Endothelial cell of umbilical vein (primary cell): ENCODE results near the gene BRK1. TPM values are rescaled to one million over a fixed set of nuclear protein-coding genes. Genes with fewer than 3 reads are reported as not detected.
A peak's percentile ranks its signal among the peaks of the same experiment; 100 is the strongest.

Experiments used
- BruUV-seq: library from RNA; stranded (reverse); fragments of 400-500 nt; replicated peaks from 2 replicates; lab custom pipeline; 2021; lab: Mats Ljungman, UMichigan
- CTCF ChIA-PET: fragments of 300-600, 350-600 bp; sonication (Branson Sonifier 250); formaldehyde crosslinking; loops from one replicate; lab custom pipeline; 2021; ENCODE audit warnings: antibody characterized with exemption, inconsistent platforms; lab: Charles Lee
- POLR2A ChIA-PET: fragments of 300-600, 350-600 bp; sonication (Branson Sonifier 250); formaldehyde crosslinking; loops from one replicate; lab custom pipeline; 2021; ENCODE audit warnings: antibody characterized with exemption, inconsistent platforms; lab: Charles Lee
- DNase-seq: peaks from one replicate; pipeline ENCODE4 v3.0.0-alpha.2; 2011; ENCODE audit warnings: low read depth, low spot score
- FAIRE-seq: peaks from 2 replicates; lab custom pipeline; 2011; peaks lifted over from hg19 to GRCh38; lab: Jason Lieb, UNC
- H2AFZ ChIP-seq: 2 replicates; pipeline ENCODE4 v1.6.0; 2012; ENCODE audit warnings: low read depth, low read length, control low read depth, inconsistent platforms
- H3K27ac ChIP-seq: 2 replicates; pipeline ENCODE4 v1.5.1; 2011; ENCODE audit warnings: low read depth, mild to moderate bottlenecking, control low read depth, low read length, moderate library complexity; ENCODE audit not compliant: insufficient read depth
- H3K27me3 ChIP-seq, 2 experiments: 2 replicates each; pipeline versions ENCODE4 v1.6.0 to v1.6.1; 2011; ENCODE audit warnings: low read length in 2 of 2, mixed read lengths in 1 of 2; ENCODE audit not compliant: control insufficient read depth in 2 of 2, insufficient read depth in 2 of 2
- H3K36me3 ChIP-seq, 2 experiments: 2 replicates in 1 of 2; 3 replicates in 1 of 2; pipeline ENCODE4 v1.5.1; 2011; ENCODE audit warnings: low read length in 2 of 2, mild to moderate bottlenecking in 1 of 2, moderate library complexity in 1 of 2; ENCODE audit not compliant: control insufficient read depth in 2 of 2, insufficient read depth in 2 of 2; ENCODE audit errors: extremely low read depth in 1 of 2
- H3K4me1 ChIP-seq: 3 replicates; pipeline ENCODE4 v1.5.1; 2011; ENCODE audit warnings: mild to moderate bottlenecking, low read length; ENCODE audit not compliant: control insufficient read depth, insufficient read depth; ENCODE audit errors: extremely low read depth
- H3K4me2 ChIP-seq: 2 replicates; pipeline ENCODE4 v1.6.1; 2011; ENCODE audit warnings: low read length, control low read depth, mixed read lengths; ENCODE audit not compliant: insufficient read depth
- H3K4me3 ChIP-seq, 3 experiments: fragments of 200-600 bp in 1 of 3; sonication (generic), shearing (Covaris generic) in 1 of 3; replicated peaks in 1 of 3; 2 replicates each; pipeline ENCODE4 v1.5.1; 2011 to 2016; ENCODE audit warnings: control low read depth in 3 of 3, low read length in 3 of 3, mild to moderate bottlenecking in 2 of 3, inconsistent platforms in 1 of 3, low read depth in 1 of 3, moderate library complexity in 1 of 3; ENCODE audit not compliant: insufficient read depth in 1 of 3
- H3K79me2 ChIP-seq: 2 replicates; pipeline ENCODE4 v1.6.0; 2012; ENCODE audit warnings: low read length, inconsistent platforms; ENCODE audit not compliant: control insufficient read depth, insufficient read depth
- H3K9ac ChIP-seq: replicated peaks from 2 replicates; pipeline ENCODE3; 2011; ENCODE audit warnings: low read length, control low read depth; ENCODE audit not compliant: insufficient read depth; ENCODE audit errors: extremely low read depth
- H3K9me1 ChIP-seq: replicated peaks from 3 replicates; pipeline ENCODE4 v1.6.0; 2011; ENCODE audit warnings: mild to moderate bottlenecking, low read length; ENCODE audit not compliant: control insufficient read depth, insufficient read depth; ENCODE audit errors: extremely low read depth
- H3K9me3 ChIP-seq: replicated peaks from 2 replicates; pipeline ENCODE4 v1.5.1; 2012; ENCODE audit warnings: low read length, inconsistent platforms; ENCODE audit not compliant: control insufficient read depth, insufficient read depth
- H4K20me1 ChIP-seq: replicated peaks from 2 replicates; pipeline ENCODE3; 2011; ENCODE audit warnings: mild to moderate bottlenecking, low read length; ENCODE audit not compliant: control insufficient read depth, insufficient read depth; ENCODE audit errors: extremely low read depth
- CTCF ChIP-seq, 2 donors: IDR thresholded peaks; 1 replicate in 1 of 2; 2 replicates in 1 of 2; pipeline ENCODE4 v1.5.1; 2011; ENCODE audit warnings: low read length in 2 of 2, mild to moderate bottlenecking in 2 of 2, moderate library complexity in 2 of 2, control low read depth in 1 of 2, inconsistent platforms in 1 of 2, low read depth in 1 of 2; ENCODE audit not compliant: insufficient read depth in 1 of 2; ENCODE audit errors: extremely low read depth in 1 of 2
- EZH2 ChIP-seq: IDR thresholded peaks from 2 replicates; pipeline ENCODE4 v1.6.1; 2012; ENCODE audit warnings: borderline replicate concordance, low read depth, mild to moderate bottlenecking, moderate library complexity, low read length, inconsistent platforms; ENCODE audit not compliant: severe bottlenecking
- FOS ChIP-seq: IDR thresholded peaks from 2 replicates; pipeline ENCODE4 v1.6.1; 2011; ENCODE audit warnings: mild to moderate bottlenecking, low read length, moderate library complexity, borderline replicate concordance; ENCODE audit not compliant: insufficient read depth
- MYC ChIP-seq: IDR thresholded peaks from one replicate; pipeline ENCODE4 v1.6.1; 2011; ENCODE audit warnings: mild to moderate bottlenecking, low read depth, low read length
- POLR2A ChIP-seq: IDR thresholded peaks from 2 replicates; pipeline ENCODE4 v1.6.1; 2012; ENCODE audit warnings: low read depth, mild to moderate bottlenecking, control low read depth, low read length
- POLR2AphosphoS5 ChIP-seq: IDR thresholded peaks from 2 replicates; pipeline ENCODE4 v1.6.1; 2012; ENCODE audit warnings: low read depth, mild to moderate bottlenecking, control low read depth, low read length, moderate library complexity; ENCODE audit not compliant: insufficient read depth
- dilution Hi-C: fragments of 300-500 bp; cut with MboI; formaldehyde crosslinking; loops from one replicate; pipeline ENCODE4 v1.15.0; 2019; ENCODE audit warnings: low sequenced_read_pairs; ENCODE audit not compliant: extremely low pct_ligation_motif_present
- intact Hi-C: fragments of 100-400 bp; cut with micrococcal nuclease; formaldehyde crosslinking; loops from one replicate; pipeline ENCODE4 v1.10.0; 2022
- polyA plus RNA-seq, 4 experiments: library from polyadenylated mRNA; depleted of rRNA in 3 of 4; stranded (reverse) in 3 of 4; unstranded in 1 of 4; fragments of >200 nt; gene quantifications; 2 replicates each; pipeline versions ENCODE4 v1.2.1 to v1.2.3, GENCODE V29; 2011 to 2012; ENCODE audit warnings: missing spikeins in 1 of 4
- total RNA-seq: library from RNA; stranded (reverse); gene quantifications from 2 replicates; pipeline ENCODE4 v1.2.3, GENCODE V29; 2021
- TF ChIP-seq, protein P1 (sequence below): IDR thresholded peaks from 2 replicates; pipeline ENCODE4 v1.6.1; 2011; ENCODE audit not compliant: insufficient read depth, insufficient read length

Gene BRK1
- total and polyA plus RNA-seq, 2 donors (not counting 3 experiments of a cell fraction or from before 2014, with no cell fraction given): 123 to 144 TPM

GRCh38 chr3:10116138-10116460 lies 624 bp downstream of the BRK1 start:
- peaks cover 3% of the 10 kb centered on the region for H4K20me1 ChIP-seq
- FAIRE-seq (no peak), DNase-seq (no peak)
- TF ChIP-seq FOS: no peak
- no peak for TF ChIP-seq POLR2AphosphoS5
- no peak for TF ChIP-seq CTCF (IDR thresholded peaks at IDR 0.05; ENCODE audit: extremely low read depth in 1 of 2, insufficient read depth in 1 of 2, low read depth in 1 of 2, low read length in 2 of 2)
- TF ChIP-seq, protein P1, sequence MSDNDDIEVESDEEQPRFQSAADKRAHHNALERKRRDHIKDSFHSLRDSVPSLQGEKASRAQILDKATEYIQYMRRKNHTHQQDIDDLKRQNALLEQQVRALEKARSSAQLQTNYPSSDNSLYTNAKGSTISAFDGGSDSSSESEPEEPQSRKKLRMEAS: no peak
- no peak for TF ChIP-seq MYC
- no peak for TF ChIP-seq POLR2A
- TF ChIP-seq EZH2: no peak
- H3K4me2 ChIP-seq: peak overlapping the region; percentile 74
- ChIA-PET CTCF (interaction anchor here (2.0 kb wide), 1 partner anchor 25 kb away, joined by 4 read pairs; the partner anchor contains the start of gene VHL), POLR2A (no interaction called here)
- intact Hi-C loops: loop anchor here (2.0 to 10.0 kb wide), 2 partner anchors 49 to 131 kb away; partner anchors contain the start of genes EMC3 and IRAK2
- dilution Hi-C loops: no loop called here
- peak overlapping the region; percentile 90 for H3K9ac ChIP-seq
- no peaks in the 10 kb centered on the region for H3K9me3 ChIP-seq
- peak overlapping the region; percentile 59 for H3K27ac ChIP-seq
- peaks cover 9% of the 10 kb centered on the region for H3K4me1 ChIP-seq
- H3K4me3 ChIP-seq: peak overlapping the region; percentile 63 to 87 (median 68)
- peaks cover 3% of the 10 kb centered on the region in 2 experiments for H3K36me3 ChIP-seq
- H3K79me2 ChIP-seq: peaks cover 52% of the 10 kb centered on the region
- H2AFZ ChIP-seq: peak overlapping the region; percentile 86
- no peaks in the 10 kb centered on the region for H3K9me1 ChIP-seq
- BruUV-seq: no TSS peak
- H3K27me3 ChIP-seq: no peaks in the 10 kb centered on the region
